ENCODE data around the gene PRMT7.

DNA sequence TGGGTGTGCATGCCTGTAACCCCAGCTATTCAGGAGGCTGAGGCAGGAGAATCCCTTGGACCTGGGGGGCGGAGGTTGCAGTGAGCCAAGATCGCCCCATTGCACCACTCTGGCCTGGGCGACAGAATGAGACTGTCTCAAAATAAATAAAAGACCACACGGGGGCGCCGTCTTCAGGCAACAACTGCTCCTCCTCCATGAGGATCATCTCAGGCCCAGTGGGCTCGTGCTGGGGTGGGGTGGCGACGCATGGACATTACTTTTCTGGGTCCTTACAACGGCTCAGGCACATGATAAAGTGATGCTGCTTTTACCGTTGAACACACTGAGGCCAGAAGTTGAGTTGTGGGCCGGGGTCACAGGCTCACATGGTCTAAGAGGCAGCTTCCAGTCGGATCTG is 56.2 kb downstream of the PRMT7 start:
- TF ChIP-seq, protein P1, sequence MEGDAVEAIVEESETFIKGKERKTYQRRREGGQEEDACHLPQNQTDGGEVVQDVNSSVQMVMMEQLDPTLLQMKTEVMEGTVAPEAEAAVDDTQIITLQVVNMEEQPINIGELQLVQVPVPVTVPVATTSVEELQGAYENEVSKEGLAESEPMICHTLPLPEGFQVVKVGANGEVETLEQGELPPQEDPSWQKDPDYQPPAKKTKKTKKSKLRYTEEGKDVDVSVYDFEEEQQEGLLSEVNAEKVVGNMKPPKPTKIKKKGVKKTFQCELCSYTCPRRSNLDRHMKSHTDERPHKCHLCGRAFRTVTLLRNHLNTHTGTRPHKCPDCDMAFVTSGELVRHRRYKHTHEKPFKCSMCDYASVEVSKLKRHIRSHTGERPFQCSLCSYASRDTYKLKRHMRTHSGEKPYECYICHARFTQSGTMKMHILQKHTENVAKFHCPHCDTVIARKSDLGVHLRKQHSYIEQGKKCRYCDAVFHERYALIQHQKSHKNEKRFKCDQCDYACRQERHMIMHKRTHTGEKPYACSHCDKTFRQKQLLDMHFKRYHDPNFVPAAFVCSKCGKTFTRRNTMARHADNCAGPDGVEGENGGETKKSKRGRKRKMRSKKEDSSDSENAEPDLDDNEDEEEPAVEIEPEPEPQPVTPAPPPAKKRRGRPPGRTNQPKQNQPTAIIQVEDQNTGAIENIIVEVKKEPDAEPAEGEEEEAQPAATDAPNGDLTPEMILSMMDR (conservative IDR thresholded peaks at IDR 0.05; ENCODE audit: low read depth, low read length) = peak; percentile 37
- no peak for TF ChIP-seq EZH2 (IDR thresholded peaks at IDR 0.05; ENCODE audit: low read length, unreplicated experiment)
- no peak for TF ChIP-seq EZH2phosphoT487 (IDR thresholded peaks at IDR 0.05; ENCODE audit: borderline replicate concordance, low read length)
